Measurements from ENCODE around the gene TMEM115. TPM values are rescaled to one million over a fixed set of nuclear protein-coding genes. Genes with fewer than 3 reads are reported as not detected.

The TMEM115 gene, protein sequence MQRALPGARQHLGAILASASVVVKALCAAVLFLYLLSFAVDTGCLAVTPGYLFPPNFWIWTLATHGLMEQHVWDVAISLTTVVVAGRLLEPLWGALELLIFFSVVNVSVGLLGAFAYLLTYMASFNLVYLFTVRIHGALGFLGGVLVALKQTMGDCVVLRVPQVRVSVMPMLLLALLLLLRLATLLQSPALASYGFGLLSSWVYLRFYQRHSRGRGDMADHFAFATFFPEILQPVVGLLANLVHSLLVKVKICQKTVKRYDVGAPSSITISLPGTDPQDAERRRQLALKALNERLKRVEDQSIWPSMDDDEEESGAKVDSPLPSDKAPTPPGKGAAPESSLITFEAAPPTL
- 10 to 100 TPM; 22.1 to 22.7 TPM for total RNA-seq

- H3K27ac Mint-ChIP-seq, result peak within 1 kb of the TSS; percentile 88
- ChIA-PET POLR2A (interaction anchor here (0.6 to 2.3 kb wide), 4 partner anchors 9 to 60 kb away, joined by 3 to 18 read pairs (median 4); partner anchors contain the start of genes CYB561D2, HYAL3, NAA80 and NPRL2), CTCF (interaction anchor here (1.2 kb wide), 1 partner anchor 9 kb away, joined by 3 read pairs; the partner anchor contains the start of genes CYB561D2 and NPRL2)
- peak; percentile 96 for DNase-seq
- peaks cover 47% of the 10 kb centered on the region for H3K4me1 Mint-ChIP-seq
- no peaks in the 10 kb centered on the region for H3K27me3 Mint-ChIP-seq
- H3K4me3 Mint-ChIP-seq, result peak within 1 kb of the TSS; percentile 98
- H3K9me3 Mint-ChIP-seq, result no peaks in the 10 kb centered on the region
- peaks cover 33% of the 10 kb centered on the region for H3K36me3 Mint-ChIP-seq (ENCODE audit: low read depth)
These were observed at the start of gene TMEM115 for GRCh38 chr3:50358911-50359759. TMEM115 (minus strand) TSS chr3:50359521; CDS start chr3:50359063, 458 bp downstream.

DNA sequence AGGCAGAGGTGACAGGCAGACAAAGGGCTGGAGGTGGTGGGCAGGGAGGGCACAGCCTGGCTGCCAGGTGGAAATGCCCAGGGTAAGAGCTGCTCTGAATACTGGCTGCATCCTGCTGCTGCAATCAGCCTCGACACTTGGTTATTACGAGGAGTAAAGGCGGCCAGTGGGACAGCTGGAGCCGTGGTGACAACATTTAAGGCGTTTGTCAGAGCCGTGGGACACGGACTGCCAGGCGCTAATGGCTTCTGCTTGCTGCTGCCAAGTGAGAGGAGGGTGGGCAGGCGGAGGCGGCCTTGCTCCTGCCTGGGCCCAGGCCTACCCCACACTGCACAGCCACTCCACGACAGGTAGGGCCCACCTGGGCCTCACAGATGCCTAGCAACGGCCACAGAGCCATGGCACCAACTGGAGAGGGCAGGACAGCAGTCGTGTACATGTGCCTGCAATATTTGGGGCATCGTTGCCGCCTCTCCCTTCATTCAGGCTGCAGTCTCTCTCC is 49.2 kb upstream of the TMEM115 start:
- Mint-ChIP-seq H3K27me3 (no peaks in the 10 kb centered on the region), H3K4me1 (no peaks in the 10 kb centered on the region), H3K4me3 (no peak overlapping the region), H3K27ac (no peak overlapping the region), H3K9me3 (no peaks in the 10 kb centered on the region), H3K36me3 (ENCODE audit: low read depth) (no peaks in the 10 kb centered on the region)
- CTCF ChIA-PET, result no interaction called here
- POLR2A ChIA-PET, result no interaction called here
- no peak for DNase-seq

- Mint-ChIP-seq H3K9me3 (no peaks in the 10 kb centered on the region), H3K4me1 (no peaks in the 10 kb centered on the region), H3K27me3 (no peaks in the 10 kb centered on the region), H3K36me3 (ENCODE audit: low read depth) (no peaks in the 10 kb centered on the region), H3K27ac (no peak overlapping the region), H3K4me3 (no peak overlapping the region)
- ChIA-PET CTCF (interaction anchor here (0.6 kb wide), 1 partner anchor 137 kb away, joined by 4 read pairs; no protein-coding TSS in a partner anchor), POLR2A (interaction anchor here (1.9 kb wide), 1 partner anchor 13 kb away, joined by 8 read pairs; no protein-coding TSS in a partner anchor)
- DNase-seq, result no peak
These were observed 47.2 kb upstream of the TMEM115 start for GRCh38 chr3:50406487-50406886.

DNA sequence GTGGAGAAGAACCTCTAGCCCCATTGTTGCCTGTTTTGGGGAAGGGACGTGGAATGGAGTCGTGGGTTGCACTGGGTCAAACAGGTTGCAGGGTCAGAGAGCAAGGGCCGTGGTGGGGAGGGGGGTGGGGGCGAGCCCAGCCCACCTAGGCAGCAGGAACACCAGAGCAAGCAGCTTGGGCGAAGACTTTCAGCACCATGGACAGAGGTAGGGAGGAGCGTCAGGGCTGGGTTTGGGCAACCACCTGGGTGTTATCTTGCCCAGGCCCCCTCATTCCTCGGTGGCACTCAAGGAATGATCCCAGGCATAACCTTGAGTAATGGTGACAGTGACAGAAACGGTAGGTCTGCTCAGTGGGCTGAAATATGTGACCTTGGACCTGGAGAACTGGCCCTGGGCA is 45.9 kb upstream of the TMEM115 start:
- no peaks in the 10 kb centered on the region for H3K27me3 Mint-ChIP-seq
- no peak overlapping the region for H3K4me3 Mint-ChIP-seq
- peak; percentile 49 for DNase-seq
- no peaks in the 10 kb centered on the region for H3K9me3 Mint-ChIP-seq
- no peak overlapping the region for H3K27ac Mint-ChIP-seq
- CTCF ChIA-PET, result interaction anchor here (0.7 kb wide), 1 partner anchor 137 kb away, joined by 3 read pairs; no protein-coding TSS in a partner anchor
- no peaks in the 10 kb centered on the region for H3K36me3 Mint-ChIP-seq (ENCODE audit: low read depth)
- POLR2A ChIA-PET, result interaction anchor here (1.9 kb wide), 1 partner anchor 12 kb away, joined by 8 read pairs; no protein-coding TSS in a partner anchor
- H3K4me1 Mint-ChIP-seq, result no peaks in the 10 kb centered on the region

DNA sequence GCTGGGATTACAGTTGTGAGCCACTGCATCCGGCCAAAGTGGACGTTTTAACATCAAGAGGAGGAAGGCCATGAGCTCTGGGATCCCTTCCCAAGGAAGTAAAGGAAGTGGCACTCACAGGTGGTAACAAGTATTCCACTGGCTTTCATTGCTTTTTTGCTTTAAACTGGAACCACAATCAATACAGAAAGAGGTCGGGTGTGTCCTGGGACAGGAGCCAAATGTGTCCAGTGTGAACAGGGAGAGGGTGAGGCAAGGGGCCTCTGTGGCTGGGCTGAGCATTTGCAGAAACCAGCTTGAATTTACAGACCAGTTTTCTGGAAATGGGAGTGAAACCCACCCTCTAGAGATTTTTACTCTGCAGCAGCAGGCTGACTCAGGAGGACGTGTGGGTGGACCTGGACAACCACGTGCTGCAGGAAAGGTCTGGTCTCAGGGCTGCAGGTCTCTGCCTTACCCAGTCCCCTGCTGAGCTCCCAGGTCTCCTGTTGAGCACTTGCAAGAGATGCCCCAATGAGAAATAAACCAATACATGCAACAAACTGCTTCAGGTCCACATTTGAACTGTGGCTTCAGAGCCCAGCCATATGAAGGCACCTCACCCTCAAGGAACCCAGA is 42.8 kb upstream of the TMEM115 start:
- H3K4me1 Mint-ChIP-seq, result no peaks in the 10 kb centered on the region
- H3K27ac Mint-ChIP-seq, result no peak overlapping the region
- H3K27me3 Mint-ChIP-seq, result no peaks in the 10 kb centered on the region
- DNase-seq, result no peak
- no peaks in the 10 kb centered on the region for H3K9me3 Mint-ChIP-seq
- H3K36me3 Mint-ChIP-seq (ENCODE audit: low read depth), result no peaks in the 10 kb centered on the region
- ChIA-PET POLR2A (no interaction called here), CTCF (no interaction called here)
- no peak overlapping the region for H3K4me3 Mint-ChIP-seq

DNA sequence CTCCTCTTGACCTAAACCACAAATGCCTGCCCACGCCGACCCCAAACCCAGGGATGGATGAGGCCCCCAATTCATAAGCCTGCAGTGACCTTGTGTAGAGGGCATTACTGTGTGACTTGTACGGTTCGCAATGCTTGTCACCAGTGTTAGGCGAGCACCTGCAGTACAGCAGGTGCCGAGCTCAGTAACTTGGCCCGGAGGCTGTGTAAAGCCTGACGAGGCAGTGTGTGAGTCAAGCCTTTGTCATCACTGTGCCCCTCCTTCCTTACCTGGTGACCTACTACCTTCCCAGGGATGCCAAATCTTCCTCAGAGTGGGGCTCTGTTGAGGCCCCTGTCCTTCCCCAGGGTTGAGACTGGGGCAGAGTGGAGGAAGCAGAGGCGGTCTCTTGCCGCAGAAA is 37.2 kb upstream of the TMEM115 start:
- no peaks in the 10 kb centered on the region for H3K27me3 Mint-ChIP-seq
- CTCF ChIA-PET, result interaction anchor here (1.2 kb wide), 1 partner anchor 153 kb away, joined by 3 read pairs; no protein-coding TSS in a partner anchor
- POLR2A ChIA-PET, result interaction anchor here (1.1 kb wide), 1 partner anchor 10 kb away, joined by 3 read pairs; no protein-coding TSS in a partner anchor
- H3K4me3 Mint-ChIP-seq, result no peak overlapping the region
- DNase-seq, result no peak
- H3K9me3 Mint-ChIP-seq, result no peaks in the 10 kb centered on the region
- no peaks in the 10 kb centered on the region for H3K36me3 Mint-ChIP-seq (ENCODE audit: low read depth)
- no peak overlapping the region for H3K27ac Mint-ChIP-seq
- H3K4me1 Mint-ChIP-seq, result peaks cover 5% of the 10 kb centered on the region

DNA sequence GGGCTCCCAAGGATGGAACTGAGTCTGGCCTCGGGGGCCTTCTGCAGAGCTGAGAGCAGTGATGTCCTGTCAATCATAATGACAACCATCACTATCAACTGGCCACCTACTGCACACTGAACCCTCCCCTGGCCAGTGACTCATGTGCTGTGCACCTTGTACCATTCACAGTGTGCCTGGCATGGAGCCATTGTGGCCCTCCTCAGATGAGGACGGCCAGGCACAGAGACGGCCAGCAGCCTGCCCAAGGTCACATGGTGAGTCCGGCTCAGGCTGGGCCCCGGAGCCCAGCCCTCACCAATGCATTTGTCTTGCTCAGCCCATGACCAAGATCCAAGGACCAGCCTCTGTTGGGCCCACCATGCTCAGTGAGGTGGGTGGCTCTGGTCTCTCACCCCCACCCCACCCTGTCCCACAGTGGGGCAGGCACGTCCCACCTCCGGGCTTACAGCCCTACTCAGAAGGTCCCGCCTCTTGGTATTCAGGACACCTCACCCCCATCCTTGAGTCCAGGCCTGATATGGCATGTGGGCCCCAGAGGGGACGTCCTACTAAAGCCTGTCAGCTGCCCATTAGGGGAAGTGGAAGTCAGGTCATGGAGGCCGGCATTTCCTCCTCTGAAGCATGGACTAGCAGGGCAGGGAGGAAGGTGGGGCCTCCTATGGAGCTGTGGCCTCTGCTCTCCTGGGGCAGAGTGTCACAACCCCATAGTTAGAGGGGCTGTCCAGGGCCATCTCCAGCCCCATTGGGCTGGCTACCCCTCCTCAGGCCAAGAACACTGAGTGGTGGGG is 35.9 kb upstream of the TMEM115 start:
- POLR2A ChIA-PET, result no interaction called here
- H3K27ac Mint-ChIP-seq, result no peak overlapping the region
- no peaks in the 10 kb centered on the region for H3K36me3 Mint-ChIP-seq (ENCODE audit: low read depth)
- peaks cover 6% of the 10 kb centered on the region for H3K4me1 Mint-ChIP-seq
- CTCF ChIA-PET, result interaction anchor here (1.2 kb wide), 1 partner anchor 155 kb away, joined by 3 read pairs; no protein-coding TSS in a partner anchor
- no peaks in the 10 kb centered on the region for H3K9me3 Mint-ChIP-seq
- no peaks in the 10 kb centered on the region for H3K27me3 Mint-ChIP-seq
- DNase-seq, result no peak
- H3K4me3 Mint-ChIP-seq, result no peak overlapping the region

DNA sequence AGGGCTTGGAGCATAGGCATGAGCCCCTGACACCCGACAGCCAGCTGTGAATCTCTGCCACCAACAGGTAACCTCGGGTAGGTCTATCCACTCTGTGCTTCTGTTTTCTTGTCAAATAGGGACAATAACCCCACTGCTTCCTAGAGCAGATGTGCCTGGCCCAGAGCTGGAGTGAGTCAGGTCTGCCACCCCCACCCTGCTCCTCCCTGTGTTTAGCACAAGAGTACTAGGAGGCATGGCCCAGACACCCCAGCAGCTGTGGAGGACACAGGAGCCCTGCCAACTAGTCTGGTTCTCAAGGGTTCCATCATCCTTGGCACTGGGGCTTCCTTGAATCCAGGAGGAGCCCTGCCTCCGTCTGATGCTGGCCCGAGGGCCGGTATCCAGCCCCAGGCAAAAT is 33.7 kb upstream of the TMEM115 start:
- POLR2A ChIA-PET, result interaction anchor here (1.8 kb wide), 1 partner anchor 13 kb away, joined by 8 read pairs; no protein-coding TSS in a partner anchor
- CTCF ChIA-PET, result no interaction called here
- H3K4me3 Mint-ChIP-seq, result no peak overlapping the region

GRCh38 chr3:50392101-50392715 is 32.9 kb upstream of the TMEM115 start:
- Mint-ChIP-seq H3K27me3 (no peaks in the 10 kb centered on the region), H3K4me3 (no peak overlapping the region), H3K27ac (no peak overlapping the region), H3K36me3 (ENCODE audit: low read depth) (no peaks in the 10 kb centered on the region), H3K9me3 (no peaks in the 10 kb centered on the region), H3K4me1 (peaks cover 6% of the 10 kb centered on the region)
- ChIA-PET CTCF (no interaction called here), POLR2A (interaction anchor here (1.8 kb wide), 1 partner anchor 13 kb away, joined by 8 read pairs; no protein-coding TSS in a partner anchor)
- DNase-seq, result no peak

More for the DNA sequence above, 33.7 kb upstream of the TMEM115 start:
- H3K9me3 Mint-ChIP-seq, result no peaks in the 10 kb centered on the region
- no peak for DNase-seq
- no peaks in the 10 kb centered on the region for H3K27me3 Mint-ChIP-seq
- no peak overlapping the region for H3K27ac Mint-ChIP-seq
- H3K4me1 Mint-ChIP-seq, result peaks cover 6% of the 10 kb centered on the region
- H3K36me3 Mint-ChIP-seq (ENCODE audit: low read depth), result no peaks in the 10 kb centered on the region

GRCh38 chr3:50390508-50391224 is 31.3 kb upstream of the TMEM115 start:
- H3K4me3 Mint-ChIP-seq, result no peak overlapping the region
- no peak overlapping the region for H3K27ac Mint-ChIP-seq
- no peaks in the 10 kb centered on the region for H3K36me3 Mint-ChIP-seq (ENCODE audit: low read depth)
- CTCF ChIA-PET, result no interaction called here
- no peaks in the 10 kb centered on the region for H3K9me3 Mint-ChIP-seq
- peaks cover 6% of the 10 kb centered on the region for H3K4me1 Mint-ChIP-seq
- no peaks in the 10 kb centered on the region for H3K27me3 Mint-ChIP-seq
- no peak for DNase-seq
- POLR2A ChIA-PET, result interaction anchor here (1.1 kb wide), 1 partner anchor 30 kb away, joined by 3 read pairs; no protein-coding TSS in a partner anchor

DNA sequence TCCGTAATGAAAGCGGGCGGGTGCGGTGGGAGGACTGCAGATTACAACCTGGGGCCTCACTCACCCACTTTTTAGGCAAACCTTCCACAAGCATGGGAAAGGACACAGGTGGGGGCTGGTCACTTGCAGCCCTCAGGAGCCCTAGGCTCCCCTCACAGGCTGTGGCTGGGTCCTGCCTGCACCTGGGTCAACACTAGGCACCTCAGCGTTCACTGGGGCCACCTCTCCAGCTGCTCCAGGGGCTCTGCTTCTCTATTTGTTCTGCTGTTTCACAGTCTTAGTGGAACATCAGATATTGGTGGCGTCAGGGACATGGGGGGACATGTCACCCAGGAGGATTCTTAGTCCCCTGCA is 30.1 kb upstream of the TMEM115 start:
- peaks cover 6% of the 10 kb centered on the region for H3K4me1 Mint-ChIP-seq
- CTCF ChIA-PET, result no interaction called here
- no peaks in the 10 kb centered on the region for H3K27me3 Mint-ChIP-seq
- H3K9me3 Mint-ChIP-seq, result no peaks in the 10 kb centered on the region
- POLR2A ChIA-PET, result no interaction called here
- no peak overlapping the region for H3K27ac Mint-ChIP-seq
- DNase-seq, result no peak
- H3K4me3 Mint-ChIP-seq, result no peak overlapping the region
- no peaks in the 10 kb centered on the region for H3K36me3 Mint-ChIP-seq (ENCODE audit: low read depth)

Data from activated CD4-positive, alpha-beta memory T cell treated with anti-CD3 and anti-CD28 coated beads, Interleukin-2, amount 10 ng/mL, durations not matched to agents 7 days and 5 days (primary cell).